GM21825 (cell line): Measurements from ENCODE around the gene EVC2.
"Not testable (repeated sequence)": the region's sequence is repeated elsewhere in the genome, so short reads cannot be mapped to it uniquely, and the experiment has no call there.

Experiments used
- ATAC-seq: cut with Tn5 transposase; IDR thresholded peaks from one replicate; pipeline ENCODE4 v1.9.1; 2021; ENCODE audit warnings: mild to moderate bottlenecking, moderate library complexity; ENCODE audit not compliant: unreplicated experiment

EVC2 gene

GRCh38 chr4:5746829-5747737 lies 38.7 kb upstream of the EVC2 start:
- no peak for ATAC-seq

GRCh38 chr4:5746250-5746649 lies 37.9 kb upstream of the EVC2 start:
- ATAC-seq, result no peak

GRCh38 chr4:5742968-5743367 lies 34.6 kb upstream of the EVC2 start:
- ATAC-seq, result no peak

GRCh38 chr4:5742388-5742787 lies 34.0 kb upstream of the EVC2 start:
- ATAC-seq, result no peak

- no peak for ATAC-seq
These were observed 29.7 kb upstream of the EVC2 start for GRCh38 chr4:5738061-5738460.

GRCh38 chr4:5735463-5735862 lies 27.1 kb upstream of the EVC2 start:
- no peak for ATAC-seq

- ATAC-seq, result no peak
These were observed 26.5 kb upstream of the EVC2 start for GRCh38 chr4:5734853-5735252.

GRCh38 chr4:5732158-5732557 lies 23.8 kb upstream of the EVC2 start:
- no peak for ATAC-seq

- ATAC-seq, result no peak
These were observed 22.9 kb upstream of the EVC2 start for GRCh38 chr4:5730993-5731990.

- ATAC-seq, result no peak
These were observed 22.1 kb upstream of the EVC2 start for GRCh38 chr4:5730436-5730835.

GRCh38 chr4:5728412-5728811 lies 20.1 kb upstream of the EVC2 start:
- ATAC-seq, result not testable (repeated sequence)

- no peak for ATAC-seq
These were observed 16.0 kb upstream of the EVC2 start for GRCh38 chr4:5724377-5724776.

GRCh38 chr4:5722328-5722727 lies 14.0 kb upstream of the EVC2 start:
- no peak for ATAC-seq

GRCh38 chr4:5721923-5722322 lies 13.6 kb upstream of the EVC2 start:
- ATAC-seq, result no peak

GRCh38 chr4:5720980-5721379 lies 12.6 kb upstream of the EVC2 start:
- no peak for ATAC-seq

- no peak for ATAC-seq
These were observed 11.9 kb upstream of the EVC2 start for GRCh38 chr4:5720157-5720850.

GRCh38 chr4:5719350-5720055 lies 11.1 kb upstream of the EVC2 start:
- no peak for ATAC-seq

- ATAC-seq, result no peak
These were observed 10.1 kb upstream of the EVC2 start for GRCh38 chr4:5718411-5718810.

- ATAC-seq, result no peak
These were observed 9.2 kb upstream of the EVC2 start for GRCh38 chr4:5717449-5718158.

GRCh38 chr4:5716391-5716790 lies 8.0 kb upstream of the EVC2 start:
- no peak for ATAC-seq
